HepG2 (cell line): ENCODE measurements around the gene ADIPOR2. TPM values are rescaled to one million over a fixed set of nuclear protein-coding genes. Genes with fewer than 3 reads are reported as not detected.

Experiments
- ARNT ChIP-seq: fragments of 450-650 bp; IDR thresholded peaks from 2 replicates; pipeline ENCODE4 v1.6.1; 2017
- BCL6 ChIP-seq: IDR thresholded peaks from 2 replicates; pipeline ENCODE4 v1.6.1; 2016; ENCODE audit warnings: missing genetic modification reagents, missing compliant biosample characterization
- FUBP1 ChIP-seq: sonication (generic); formaldehyde crosslinking; IDR thresholded peaks from 2 replicates; pipeline ENCODE4 v1.5.1; 2020; ENCODE audit warnings: missing genetic modification reagents, mild to moderate bottlenecking, borderline replicate concordance
- PHF20 ChIP-seq: sonication (generic); formaldehyde crosslinking; IDR thresholded peaks from 2 replicates; pipeline ENCODE4 v1.5.0; 2020; ENCODE audit warnings: mild to moderate bottlenecking, missing genetic modification reagents
- PITX1 ChIP-seq: sonication (generic); formaldehyde crosslinking; IDR thresholded peaks from 2 replicates; pipeline ENCODE4 v1.5.1; 2020; ENCODE audit warnings: mild to moderate bottlenecking, missing genetic modification reagents
- UBTF ChIP-seq: sonication (generic); formaldehyde crosslinking; IDR thresholded peaks from 2 replicates; pipeline ENCODE4 v1.4.0; 2020; ENCODE audit warnings: mild to moderate bottlenecking, missing genetic modification reagents
- ZFX ChIP-seq: sonication (generic); formaldehyde crosslinking; IDR thresholded peaks from 2 replicates; pipeline ENCODE4 v1.4.0; 2020; ENCODE audit warnings: mild to moderate bottlenecking, low read depth, missing genetic modification reagents, moderate library complexity
- ZNF614 ChIP-seq: IDR thresholded peaks from 2 replicates; pipeline ENCODE4 v1.6.1; 2018; ENCODE audit warnings: missing biosample characterization, missing genetic modification reagents, inconsistent platforms, borderline replicate concordance
- polyA plus RNA-seq, 8 experiments: library from polyadenylated mRNA; depleted of rRNA in 3 of 8; stranded (reverse) in 7 of 8; unstranded in 1 of 8; fragments of >200 nt; fragmentation: Illumina TruSeq in 4 of 8; extraction: Trizol in 4 of 8; gene quantifications; 2 replicates each; pipeline versions ENCODE4 v1.2.1 to v1.2.3, GENCODE V29; 2011 to 2016; ENCODE audit warnings: low read depth in 4 of 8, missing spikeins in 1 of 8, mixed read lengths in 1 of 8; ENCODE audit not compliant: insufficient read depth in 1 of 8
- total RNA-seq, 5 experiments: library from RNA; depleted of rRNA; stranded (reverse); fragments of >200 nt; fragmentation: Illumina TruSeq; extraction: Trizol; gene quantifications; 2 replicates each; pipeline ENCODE4 v1.2.3, GENCODE V29; 2016; ENCODE audit warnings: low read depth in 1 of 5
- TF ChIP-seq, protein P1 (sequence below): sonication (generic); formaldehyde crosslinking; IDR thresholded peaks from 2 replicates; pipeline ENCODE4 v1.4.0; 2020; ENCODE audit warnings: mild to moderate bottlenecking, missing genetic modification reagents
- TF ChIP-seq, protein P2 (sequence below): sonication (generic); formaldehyde crosslinking; IDR thresholded peaks from 2 replicates; pipeline ENCODE4 v1.4.0; 2020; ENCODE audit warnings: mild to moderate bottlenecking, missing genetic modification reagents, borderline replicate concordance

Gene ADIPOR2
- total and polyA plus RNA-seq, 2 of the 13 experiments (the other 11 are each of a cell fraction or from before 2014, with no cell fraction given), result 35.2 to 52.2 TPM

DNA sequence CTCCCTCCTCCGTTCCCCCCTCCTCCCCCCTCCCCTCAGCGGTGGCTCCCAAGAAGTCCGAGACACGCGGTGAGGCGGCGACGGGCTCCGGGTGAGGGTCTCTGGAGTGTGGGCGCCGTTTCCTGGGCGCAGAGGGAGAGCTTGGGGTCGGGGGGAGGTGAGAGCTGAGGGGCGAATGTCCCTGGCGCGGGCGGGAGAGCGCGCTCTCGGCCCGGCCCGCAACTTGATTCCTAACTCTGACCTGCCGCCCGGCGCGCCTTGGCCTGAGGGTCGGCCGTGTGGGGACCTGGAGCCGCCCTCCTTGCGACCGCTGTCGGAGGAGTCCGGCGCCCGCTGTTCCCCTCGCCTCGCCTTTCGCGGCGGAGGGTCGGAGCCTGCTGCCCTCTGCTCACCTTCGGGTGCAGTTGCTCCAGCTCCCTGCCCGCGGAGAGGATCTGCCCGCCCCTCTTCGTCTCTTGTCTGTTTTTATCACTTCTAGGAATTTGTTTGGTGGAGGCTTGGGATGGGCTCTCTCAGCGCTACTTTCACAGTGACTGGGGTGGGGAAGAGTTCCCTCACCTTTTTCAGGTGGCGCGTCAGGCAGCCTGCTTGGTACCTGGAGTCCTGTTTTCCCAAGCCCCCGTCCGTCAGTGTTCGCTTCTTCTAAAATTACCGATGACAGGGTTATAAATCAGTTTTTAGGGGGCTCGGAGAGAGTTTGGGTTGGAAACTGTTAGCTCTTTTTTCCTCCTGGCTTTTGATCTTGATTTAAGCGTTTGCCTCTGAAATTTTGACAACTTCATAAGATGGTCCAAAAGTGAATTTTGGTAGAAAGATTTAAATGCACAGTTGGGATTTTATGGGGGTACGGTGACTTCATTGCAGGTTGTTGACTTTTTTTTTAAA, 495 bp downstream of the ADIPOR2 start (continued):
- TF ChIP-seq, protein P1, sequence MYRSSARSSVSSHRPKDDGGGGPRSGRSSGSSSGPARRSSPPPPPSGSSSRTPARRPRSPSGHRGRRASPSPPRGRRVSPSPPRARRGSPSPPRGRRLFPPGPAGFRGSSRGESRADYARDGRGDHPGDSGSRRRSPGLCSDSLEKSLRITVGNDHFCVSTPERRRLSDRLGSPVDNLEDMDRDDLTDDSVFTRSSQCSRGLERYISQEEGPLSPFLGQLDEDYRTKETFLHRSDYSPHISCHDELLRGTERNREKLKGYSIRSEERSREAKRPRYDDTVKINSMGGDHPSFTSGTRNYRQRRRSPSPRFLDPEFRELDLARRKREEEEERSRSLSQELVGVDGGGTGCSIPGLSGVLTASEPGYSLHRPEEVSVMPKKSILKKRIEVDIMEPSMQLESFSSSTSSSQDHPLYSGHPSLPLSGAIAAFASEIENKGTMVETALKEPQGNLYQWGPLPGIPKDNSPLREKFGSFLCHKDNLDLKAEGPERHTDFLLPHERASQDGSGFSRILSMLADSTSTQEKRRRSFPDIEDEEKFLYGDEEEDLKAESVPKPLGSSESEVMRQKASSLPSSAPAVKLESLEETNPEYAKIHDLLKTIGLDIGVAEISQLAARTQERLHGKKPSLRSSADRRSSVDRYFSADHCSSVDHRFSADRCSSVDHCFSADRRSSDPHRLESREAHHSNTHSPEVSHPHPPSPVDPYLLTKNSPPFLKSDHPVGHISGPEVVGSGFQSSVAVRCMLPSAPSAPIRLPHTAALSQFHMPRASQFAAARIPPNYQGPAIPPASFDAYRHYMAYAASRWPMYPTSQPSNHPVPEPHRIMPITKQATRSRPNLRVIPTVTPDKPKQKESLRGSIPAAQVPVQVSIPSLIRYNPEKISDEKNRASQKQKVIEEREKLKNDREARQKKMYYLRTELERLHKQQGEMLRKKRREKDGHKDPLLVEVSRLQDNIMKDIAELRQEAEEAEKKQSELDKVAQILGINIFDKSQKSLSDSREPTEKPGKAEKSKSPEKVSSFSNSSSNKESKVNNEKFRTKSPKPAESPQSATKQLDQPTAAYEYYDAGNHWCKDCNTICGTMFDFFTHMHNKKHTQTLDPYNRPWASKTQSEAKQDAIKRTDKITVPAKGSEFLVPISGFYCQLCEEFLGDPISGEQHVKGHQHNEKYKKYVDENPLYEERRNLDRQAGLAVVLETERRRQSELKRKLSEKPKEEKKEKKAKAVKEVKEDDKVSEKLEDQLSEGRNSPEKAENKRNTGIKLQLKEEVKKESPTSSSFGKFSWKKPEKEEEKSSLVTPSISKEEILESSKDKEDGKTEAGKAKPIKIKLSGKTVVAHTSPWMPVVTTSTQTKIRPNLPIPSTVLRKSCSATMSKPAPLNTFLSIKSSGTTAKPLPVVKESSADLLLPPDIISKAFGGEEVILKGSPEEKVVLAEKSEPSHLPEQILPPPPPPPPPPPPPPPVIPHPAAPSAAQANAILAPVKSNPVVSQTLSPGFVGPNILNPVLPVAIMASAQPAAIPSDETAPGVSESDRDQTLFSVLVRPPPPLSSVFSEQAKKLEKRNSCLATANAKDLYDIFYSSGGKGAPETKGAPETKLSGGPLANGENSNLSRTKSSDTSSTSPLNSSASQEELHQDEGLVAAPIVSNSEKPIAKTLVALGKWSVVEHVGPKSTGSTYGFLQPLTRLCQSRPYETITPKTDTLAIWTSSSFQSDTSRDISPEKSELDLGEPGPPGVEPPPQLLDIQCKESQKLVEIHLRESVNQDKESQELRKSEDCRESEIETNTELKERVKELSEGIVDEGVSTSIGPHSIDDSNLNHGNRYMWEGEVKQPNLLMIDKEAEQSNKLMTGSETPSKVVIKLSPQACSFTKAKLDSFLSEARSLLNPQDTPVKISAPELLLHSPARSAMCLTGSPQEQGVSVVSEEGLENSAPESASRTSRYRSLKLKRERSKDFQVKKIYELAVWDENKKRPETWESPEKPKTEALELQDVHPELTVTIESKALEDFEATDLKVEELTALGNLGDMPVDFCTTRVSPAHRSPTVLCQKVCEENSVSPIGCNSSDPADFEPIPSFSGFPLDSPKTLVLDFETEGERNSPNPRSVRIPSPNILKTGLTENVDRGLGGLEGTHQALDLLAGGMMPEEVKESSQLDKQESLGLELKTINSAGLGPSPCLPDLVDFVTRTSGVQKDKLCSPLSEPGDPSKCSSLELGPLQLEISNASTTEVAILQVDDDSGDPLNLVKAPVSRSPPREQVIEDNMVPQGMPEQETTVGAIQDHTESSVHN, result no peak
- TF ChIP-seq ARNT (no peak), ZNF614 (no peak), ZFX (peak; percentile 7; the same call in 1 of the 2 replicates), PITX1 (CRISPR knock-in tag) (peak; percentile 40; the same call in 1 of the 2 replicates), UBTF (CRISPR knock-in tag) (peak; percentile 80), FUBP1 (CRISPR knock-in tag) (no peak), BCL6 (CRISPR knock-in tag) (peak; percentile 75), PHF20 (CRISPR knock-in tag) (no peak)
- TF ChIP-seq, protein P2, sequence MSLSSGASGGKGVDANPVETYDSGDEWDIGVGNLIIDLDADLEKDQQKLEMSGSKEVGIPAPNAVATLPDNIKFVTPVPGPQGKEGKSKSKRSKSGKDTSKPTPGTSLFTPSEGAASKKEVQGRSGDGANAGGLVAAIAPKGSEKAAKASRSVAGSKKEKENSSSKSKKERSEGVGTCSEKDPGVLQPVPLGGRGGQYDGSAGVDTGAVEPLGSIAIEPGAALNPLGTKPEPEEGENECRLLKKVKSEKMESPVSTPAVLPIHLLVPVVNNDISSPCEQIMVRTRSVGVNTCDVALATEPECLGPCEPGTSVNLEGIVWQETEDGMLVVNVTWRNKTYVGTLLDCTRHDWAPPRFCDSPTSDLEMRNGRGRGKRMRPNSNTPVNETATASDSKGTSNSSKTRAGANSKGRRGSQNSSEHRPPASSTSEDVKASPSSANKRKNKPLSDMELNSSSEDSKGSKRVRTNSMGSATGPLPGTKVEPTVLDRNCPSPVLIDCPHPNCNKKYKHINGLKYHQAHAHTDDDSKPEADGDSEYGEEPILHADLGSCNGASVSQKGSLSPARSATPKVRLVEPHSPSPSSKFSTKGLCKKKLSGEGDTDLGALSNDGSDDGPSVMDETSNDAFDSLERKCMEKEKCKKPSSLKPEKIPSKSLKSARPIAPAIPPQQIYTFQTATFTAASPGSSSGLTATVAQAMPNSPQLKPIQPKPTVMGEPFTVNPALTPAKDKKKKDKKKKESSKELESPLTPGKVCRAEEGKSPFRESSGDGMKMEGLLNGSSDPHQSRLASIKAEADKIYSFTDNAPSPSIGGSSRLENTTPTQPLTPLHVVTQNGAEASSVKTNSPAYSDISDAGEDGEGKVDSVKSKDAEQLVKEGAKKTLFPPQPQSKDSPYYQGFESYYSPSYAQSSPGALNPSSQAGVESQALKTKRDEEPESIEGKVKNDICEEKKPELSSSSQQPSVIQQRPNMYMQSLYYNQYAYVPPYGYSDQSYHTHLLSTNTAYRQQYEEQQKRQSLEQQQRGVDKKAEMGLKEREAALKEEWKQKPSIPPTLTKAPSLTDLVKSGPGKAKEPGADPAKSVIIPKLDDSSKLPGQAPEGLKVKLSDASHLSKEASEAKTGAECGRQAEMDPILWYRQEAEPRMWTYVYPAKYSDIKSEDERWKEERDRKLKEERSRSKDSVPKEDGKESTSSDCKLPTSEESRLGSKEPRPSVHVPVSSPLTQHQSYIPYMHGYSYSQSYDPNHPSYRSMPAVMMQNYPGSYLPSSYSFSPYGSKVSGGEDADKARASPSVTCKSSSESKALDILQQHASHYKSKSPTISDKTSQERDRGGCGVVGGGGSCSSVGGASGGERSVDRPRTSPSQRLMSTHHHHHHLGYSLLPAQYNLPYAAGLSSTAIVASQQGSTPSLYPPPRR (CRISPR knock-in tag), result 0 out of 2 replicates have a peak, but pooled peaks have one; percentile 4
